GM19099 (cell line): ENCODE data around the gene DRG1.

Source experiments
- POLR2A ChIP-seq: IDR thresholded peaks from 3 replicates; pipeline ENCODE4 v1.6.1; 2011; ENCODE audit warnings: low read depth; ENCODE audit not compliant: insufficient read length; ENCODE audit errors: extremely low read depth

DRG1 gene

DNA sequence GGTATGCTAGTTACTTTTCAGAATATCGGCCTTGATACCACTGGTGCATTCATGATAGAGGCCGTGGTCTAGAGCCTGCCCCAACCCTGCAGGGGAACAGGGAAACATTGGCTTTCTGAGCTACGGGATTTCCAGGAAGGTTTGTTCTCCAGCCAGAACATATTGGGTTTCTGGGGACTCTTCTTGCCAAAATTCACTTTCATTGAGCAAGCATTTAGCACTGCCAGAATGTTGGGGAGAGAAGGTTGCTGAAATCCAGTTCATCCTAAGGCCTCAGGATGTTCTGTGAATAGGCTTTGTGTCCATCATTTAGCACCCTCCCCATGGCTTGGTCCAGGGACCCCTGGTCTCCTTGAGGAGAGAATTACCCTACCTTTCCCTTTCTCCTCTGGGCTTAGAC is 36.7 kb downstream of the DRG1 start:
- no peak for TF ChIP-seq POLR2A

- TF ChIP-seq POLR2A: no peak
These were observed 40.4 kb downstream of the DRG1 start for GRCh38 chr22:31439808-31440207.

DNA sequence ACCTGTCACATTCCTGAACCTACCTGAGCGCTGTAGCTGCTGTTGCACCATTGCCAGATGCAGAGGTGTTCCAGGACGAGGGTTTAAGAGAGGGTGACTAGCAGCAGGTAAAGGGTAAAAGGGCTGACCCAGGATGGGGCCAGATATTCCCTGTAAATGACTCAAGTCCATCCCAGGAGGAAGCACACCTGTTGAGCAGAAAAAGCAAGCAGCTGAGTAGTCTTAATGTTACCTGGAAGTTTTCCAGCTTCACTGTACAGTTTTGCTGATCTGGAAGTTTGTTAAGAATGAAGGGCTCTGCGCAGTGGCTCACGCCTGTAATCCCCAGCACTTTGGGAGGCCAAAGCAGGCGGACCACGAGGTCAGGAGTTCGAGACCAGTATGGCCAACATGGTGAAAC is 41.3 kb downstream of the DRG1 start:
- TF ChIP-seq POLR2A: no peak

- TF ChIP-seq POLR2A: no peak
These were observed 42.2 kb downstream of the DRG1 start for GRCh38 chr22:31441652-31442051.

DNA sequence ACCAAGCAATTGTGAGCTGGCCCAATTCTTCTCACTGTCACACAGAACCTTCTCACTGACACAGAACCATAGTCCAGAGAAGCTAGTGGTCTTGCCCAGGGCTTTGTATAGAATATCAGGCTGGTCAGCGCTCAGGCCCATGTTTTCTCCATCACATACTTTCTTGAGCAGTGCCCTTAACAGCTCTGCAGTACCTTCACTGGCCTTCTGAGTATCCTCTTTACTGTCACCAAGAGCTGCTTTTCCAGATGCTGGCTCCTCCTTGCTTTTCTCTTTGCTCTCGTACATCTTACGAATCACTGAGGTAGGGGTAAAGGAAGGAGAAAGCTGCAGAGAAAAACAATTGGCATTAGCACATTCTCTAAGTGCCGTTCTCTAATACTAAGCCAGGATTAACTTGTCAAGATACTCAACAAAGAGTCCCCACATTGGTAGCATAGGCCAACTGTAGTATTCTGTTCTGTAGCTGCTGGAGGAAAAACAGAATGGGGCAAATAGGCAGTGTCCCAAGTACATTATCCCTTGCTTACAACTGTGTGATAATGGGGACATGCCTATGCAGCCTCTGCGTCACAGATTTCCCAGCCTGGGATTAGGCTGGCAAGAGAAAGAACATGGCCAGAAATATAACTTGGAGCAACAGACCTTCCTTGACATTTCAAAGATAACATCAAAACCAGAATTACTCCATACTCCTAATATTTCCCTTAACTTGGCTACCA is 43.5 kb downstream of the DRG1 start:
- TF ChIP-seq POLR2A: no peak

- TF ChIP-seq POLR2A: no peak
These were observed 44.1 kb downstream of the DRG1 start for GRCh38 chr22:31443516-31443915.

- no peak for TF ChIP-seq POLR2A
These were observed 46.2 kb downstream of the DRG1 start for GRCh38 chr22:31445642-31446041.

DNA sequence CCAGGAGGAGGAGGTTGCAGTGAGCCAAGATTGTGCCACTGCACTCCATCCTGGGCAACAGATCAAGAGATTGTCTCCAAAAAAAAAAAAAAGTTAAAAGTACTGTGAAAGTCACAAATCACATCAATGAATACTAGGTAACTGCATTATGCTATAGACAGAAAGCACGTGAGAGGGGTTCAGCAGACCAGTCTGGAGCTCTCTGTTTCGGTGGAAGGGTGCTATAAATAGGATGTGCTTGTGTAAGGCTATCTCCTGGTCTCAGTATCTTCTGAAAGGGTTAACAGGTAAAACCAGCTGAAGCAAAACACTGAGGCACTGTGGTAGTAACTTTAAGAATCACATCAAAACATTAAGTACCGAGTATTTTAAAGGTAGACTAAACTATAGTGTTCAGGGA is 46.8 kb downstream of the DRG1 start:
- no peak for TF ChIP-seq POLR2A

DNA sequence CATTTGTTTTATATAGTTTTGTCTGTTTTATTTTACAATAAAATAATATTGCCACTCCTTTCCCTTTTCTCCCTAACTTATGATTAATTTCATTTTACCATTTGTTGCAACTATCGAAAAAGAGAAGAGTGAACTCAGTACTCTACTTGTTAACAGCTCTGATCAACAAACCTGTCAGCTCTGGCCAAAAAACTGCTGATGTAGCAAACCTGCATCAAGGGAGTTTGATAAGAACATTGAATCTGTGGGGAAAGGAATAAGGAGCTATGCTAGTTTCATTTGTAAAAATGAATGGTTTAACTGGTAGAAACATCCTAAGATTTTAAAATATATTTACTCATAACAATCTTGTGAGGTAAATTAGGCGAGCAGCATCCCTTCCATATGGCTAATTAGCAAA is 47.4 kb downstream of the DRG1 start:
- no peak for TF ChIP-seq POLR2A

DNA sequence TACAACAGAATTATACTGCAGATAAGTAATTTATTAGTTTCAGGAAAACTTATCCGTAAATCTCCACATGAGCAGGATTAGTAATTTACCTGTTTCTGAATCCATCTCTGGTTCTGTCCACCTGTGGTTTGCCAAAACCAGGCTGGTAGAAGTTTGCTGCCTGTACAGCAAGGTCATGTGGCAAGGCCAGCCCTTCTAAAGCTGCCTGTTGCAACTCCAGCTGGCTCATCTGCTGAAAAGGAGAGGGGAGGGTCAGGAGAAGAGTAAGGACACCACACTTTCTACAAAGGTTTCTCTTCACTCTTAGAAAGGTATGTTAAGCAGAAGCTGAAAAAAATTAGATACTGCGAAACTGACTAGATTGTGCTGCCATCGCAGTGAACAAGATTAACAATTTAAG is 47.9 kb downstream of the DRG1 start:
- TF ChIP-seq POLR2A: no peak

- TF ChIP-seq POLR2A: no peak
These were observed 49.0 kb downstream of the DRG1 start for GRCh38 chr22:31448382-31448781.

- no peak for TF ChIP-seq POLR2A
These were observed 50.1 kb downstream of the DRG1 start for GRCh38 chr22:31449506-31449905.

GRCh38 chr22:31451709-31452571 is 52.5 kb downstream of the DRG1 start:
- no peak for TF ChIP-seq POLR2A

DNA sequence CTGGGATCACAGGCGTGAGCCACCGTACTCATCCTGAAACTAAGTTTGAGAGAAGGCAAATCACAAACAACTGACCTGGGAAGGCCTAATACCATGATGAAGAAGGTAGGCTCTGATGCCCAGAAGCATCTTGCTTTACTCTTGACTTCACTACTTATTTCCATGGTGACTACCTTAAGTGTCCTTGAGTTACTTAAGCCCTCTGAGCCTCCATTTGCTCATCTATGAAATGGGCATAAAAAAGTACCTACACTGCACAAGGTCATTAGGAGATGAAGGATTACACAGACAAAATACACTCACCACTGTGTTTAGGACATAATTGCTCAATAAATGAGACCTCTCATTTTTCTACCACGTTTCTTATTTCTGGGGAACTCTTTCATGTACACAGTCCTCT is 62.3 kb downstream of the DRG1 start:
- no peak for TF ChIP-seq POLR2A

GRCh38 chr22:31465307-31465706 is 65.9 kb downstream of the DRG1 start:
- TF ChIP-seq POLR2A: no peak

- TF ChIP-seq POLR2A: no peak
These were observed 75.3 kb downstream of the DRG1 start for GRCh38 chr22:31474743-31475142.

GRCh38 chr22:31475800-31476199 is 76.4 kb downstream of the DRG1 start:
- no peak for TF ChIP-seq POLR2A

GRCh38 chr22:31477329-31477728 is 77.9 kb downstream of the DRG1 start:
- no peak for TF ChIP-seq POLR2A
